HepG2 (cell line): ENCODE results near the gene SMC1B. TPM values are rescaled to one million over a fixed set of nuclear protein-coding genes. Genes with fewer than 3 reads are reported as not detected.

ENCODE experiments used
- ATAC-seq: fragments of 200-7000 bp; cut with Tn5 transposase; 3 replicates; pipeline ENCODE4 v1.9.1; 2020; ENCODE audit warnings: mild to moderate bottlenecking, moderate library complexity
- BruUV-seq: library from RNA; stranded (reverse); fragments of 400-500 nt; replicated peaks from 2 replicates; lab custom pipeline; 2021; lab: Mats Ljungman, UMichigan
- CTCF ChIA-PET: fragments of 300-600 bp; formaldehyde crosslinking; extraction: SDS; loops from one replicate; lab custom pipeline; 2021; ENCODE audit warnings: low total read pairs, inconsistent platforms, low intra/inter-chr PET ratio; lab: Yijun Ruan, JAX
- POLR2A ChIA-PET: fragments of 350-600 bp; sonication (Branson Sonifier 250); formaldehyde crosslinking; loops from one replicate; lab custom pipeline; 2020; ENCODE audit warnings: antibody characterized with exemption, inconsistent platforms; lab: Yijun Ruan, JAX
- DNase-seq: peaks from one replicate; pipeline ENCODE4 v3.0.0-alpha.2; 2015; ENCODE audit warnings: low spot score
- FAIRE-seq: peaks from 3 replicates; lab custom pipeline; 2011; peaks lifted over from hg19 to GRCh38; lab: Jason Lieb, UNC
- H2AFZ ChIP-seq: one replicate; pipeline ENCODE4 v1.6.1; 2011; ENCODE audit warnings: low read length, inconsistent platforms
- H3K27ac ChIP-seq: fragments of 300-600 bp; 3 replicates; pipeline ENCODE4 v1.8.0; 2011; ENCODE audit warnings: mixed run types, mild to moderate bottlenecking, mixed read lengths, low read length, inconsistent platforms; ENCODE audit not compliant: insufficient read depth; ENCODE audit errors: extremely low read length
- H3K27me3 ChIP-seq, 2 experiments: fragments of 200-600 bp in 1 of 2; 2 replicates in 1 of 2; 3 replicates in 1 of 2; pipeline versions ENCODE4 v1.6.0 to v1.8.0; 2011; ENCODE audit warnings: low read length in 2 of 2, mild to moderate bottlenecking in 2 of 2, moderate library complexity in 2 of 2, inconsistent platforms in 1 of 2; ENCODE audit not compliant: insufficient read depth in 2 of 2, control insufficient read depth in 1 of 2
- H3K36me3 ChIP-seq, 2 experiments: fragments of 200-600 bp in 1 of 2; replicated peaks in 1 of 2; 2 replicates in 1 of 2; 3 replicates in 1 of 2; pipeline versions ENCODE4 v1.5.1 to v1.8.0; 2011; ENCODE audit warnings: low read length in 2 of 2, inconsistent platforms in 1 of 2; ENCODE audit not compliant: insufficient read depth in 2 of 2, control insufficient read depth in 1 of 2
- H3K4me1 ChIP-seq: 2 replicates; pipeline ENCODE4 v1.5.1; 2012; ENCODE audit warnings: low read length, inconsistent platforms; ENCODE audit not compliant: insufficient read depth
- H3K4me2 ChIP-seq: 2 replicates; pipeline ENCODE4 v1.6.0; 2011; ENCODE audit warnings: low read depth, low read length, inconsistent platforms
- H3K4me3 ChIP-seq, 3 experiments: fragments of 200-600 bp in 1 of 3; sonication (generic), shearing (Covaris generic) in 1 of 3; replicated peaks in 1 of 3; 2 replicates each; pipeline ENCODE4 v1.5.1; 2011 to 2016; ENCODE audit warnings: low read length in 3 of 3, inconsistent platforms in 2 of 3, low read depth in 2 of 3, mild to moderate bottlenecking in 2 of 3, control low read depth in 1 of 3, mixed read lengths in 1 of 3; ENCODE audit not compliant: insufficient read depth in 1 of 3
- H3K79me2 ChIP-seq: one replicate; pipeline ENCODE4 v1.6.1; 2011; ENCODE audit warnings: low read length, inconsistent platforms; ENCODE audit not compliant: insufficient read depth
- H3K9ac ChIP-seq: 2 replicates; pipeline ENCODE4 v1.6.0; 2011; ENCODE audit warnings: mild to moderate bottlenecking, low read depth, low read length, inconsistent platforms; ENCODE audit not compliant: insufficient read depth
- H3K9me3 ChIP-seq: 2 replicates; pipeline ENCODE4 v1.5.1; 2012; ENCODE audit warnings: mild to moderate bottlenecking, low read length
- H4K20me1 ChIP-seq: 2 replicates; pipeline ENCODE4 v1.6.0; 2011; ENCODE audit warnings: inconsistent platforms, mild to moderate bottlenecking, low read length, moderate library complexity; ENCODE audit not compliant: insufficient read depth
- ARHGAP35 ChIP-seq: sonication (generic); formaldehyde crosslinking; IDR thresholded peaks from 2 replicates; pipeline ENCODE4 v1.9.0; 2022; ENCODE audit warnings: mild to moderate bottlenecking, inconsistent platforms, moderate library complexity, missing genetic modification reagents, borderline replicate concordance
- FOXK2 ChIP-seq: fragments of 450-650 bp; IDR thresholded peaks from 2 replicates; pipeline ENCODE4 v1.6.1; 2016
- NFIC ChIP-seq: IDR thresholded peaks from 2 replicates; pipeline ENCODE4 v1.6.1; 2012; ENCODE audit warnings: mild to moderate bottlenecking, low read length, inconsistent platforms
- SMARCC2 ChIP-seq: fragments of 450-650 bp; IDR thresholded peaks from 2 replicates; pipeline ENCODE4 v1.6.1; 2017; ENCODE audit warnings: antibody characterized with exemption, mild to moderate bottlenecking
- WGBS: methylation state at CpG from one replicate; pipeline ENCODE4 v1.1.6; 2017; ENCODE audit warnings: low lambda C conversion rate; 5-methylcytosine and 5-hydroxymethylcytosine counted together
- in situ Hi-C: cut with HindIII; loops from 2 replicates; pipeline ENCODE4 v1.10.0; 2017; ENCODE audit warnings: low pct_unique_long_range_greater_than_20kb; ENCODE audit not compliant: extremely low pct_ligation_motif_present
- intact Hi-C: fragments of 100-400 bp; cut with micrococcal nuclease; formaldehyde crosslinking; loops from one replicate; pipeline ENCODE4 v1.10.0; 2022; ENCODE audit not compliant: unreplicated experiment
- polyA plus RNA-seq, 8 experiments: library from polyadenylated mRNA; depleted of rRNA in 3 of 8; stranded (reverse) in 7 of 8; unstranded in 1 of 8; fragments of >200 nt; fragmentation: Illumina TruSeq in 4 of 8; extraction: Trizol in 4 of 8; gene quantifications; 2 replicates each; pipeline versions ENCODE4 v1.2.1 to v1.2.3, GENCODE V29; 2011 to 2016; ENCODE audit warnings: low read depth in 4 of 8, missing spikeins in 1 of 8, mixed read lengths in 1 of 8; ENCODE audit not compliant: insufficient read depth in 1 of 8
- total RNA-seq, 5 experiments: library from RNA; depleted of rRNA; stranded (reverse); fragments of >200 nt; fragmentation: Illumina TruSeq; extraction: Trizol; gene quantifications; 2 replicates each; pipeline ENCODE4 v1.2.3, GENCODE V29; 2016; ENCODE audit warnings: low read depth in 1 of 5
- TF ChIP-seq, protein P1 (sequence below): sonication (generic); formaldehyde crosslinking; IDR thresholded peaks from 2 replicates; pipeline ENCODE4 v1.4.0; 2020; ENCODE audit warnings: missing genetic modification reagents

Gene SMC1B
- total and polyA plus RNA-seq, 2 of the 13 experiments (the other 11 are each of a cell fraction or from before 2014, with no cell fraction given), result not detected

DNA sequence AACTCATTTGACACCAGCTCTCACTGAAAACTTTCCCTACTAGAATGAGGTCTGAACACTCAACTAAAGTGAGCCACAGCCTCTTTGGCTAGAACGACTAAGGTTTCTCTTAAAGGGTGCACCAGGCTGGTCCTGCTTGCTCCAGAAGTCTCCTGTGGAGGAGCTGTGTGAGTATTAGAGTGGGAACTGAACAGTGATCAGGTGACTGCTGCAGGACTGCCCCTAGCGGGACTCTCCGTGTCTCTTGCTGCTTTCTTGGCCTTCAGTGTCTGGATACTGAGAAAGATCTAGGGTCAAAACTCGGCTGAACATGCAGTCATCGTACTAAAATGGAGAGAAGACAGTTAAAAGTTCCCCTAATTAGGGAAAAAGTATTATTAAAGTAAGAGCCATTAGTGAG is 69.1 kb downstream of the SMC1B start:
- no peaks in the 10 kb centered on the region for H3K9me3 ChIP-seq
- H3K4me1 ChIP-seq, result 0 out of 2 replicates have a peak, but pooled peaks cover 6% of the 10 kb centered on the region
- H4K20me1 ChIP-seq, result no peaks in the 10 kb centered on the region
- no peak overlapping the region for H3K27ac ChIP-seq
- H3K27me3 ChIP-seq, result no peaks in the 10 kb centered on the region
- H3K4me2 ChIP-seq, result no peak overlapping the region
- H3K9ac ChIP-seq, result no peak overlapping the region
- no TSS peak for BruUV-seq
- TF ChIP-seq NFIC (no peak), FOXK2 (no peak), SMARCC2 (no peak)
- ChIA-PET CTCF (no interaction called here), POLR2A (no interaction called here)
- in situ Hi-C loops (no loop called here), intact Hi-C loops (no loop called here)
- no peak overlapping the region for H3K4me3 ChIP-seq
- no peak for FAIRE-seq
- WGBS, result 89% methylated on average over 5 of the region's 5 CpGs
- DNase-seq, result no peak
- peak; percentile 35; the same call in 1 of the 3 replicates for ATAC-seq
- H3K79me2 ChIP-seq, result no peaks in the 10 kb centered on the region
- H2AFZ ChIP-seq, result no peak overlapping the region
- H3K36me3 ChIP-seq, result peaks cover 7 to 26% of the 10 kb centered on the region in 2 experiments

DNA sequence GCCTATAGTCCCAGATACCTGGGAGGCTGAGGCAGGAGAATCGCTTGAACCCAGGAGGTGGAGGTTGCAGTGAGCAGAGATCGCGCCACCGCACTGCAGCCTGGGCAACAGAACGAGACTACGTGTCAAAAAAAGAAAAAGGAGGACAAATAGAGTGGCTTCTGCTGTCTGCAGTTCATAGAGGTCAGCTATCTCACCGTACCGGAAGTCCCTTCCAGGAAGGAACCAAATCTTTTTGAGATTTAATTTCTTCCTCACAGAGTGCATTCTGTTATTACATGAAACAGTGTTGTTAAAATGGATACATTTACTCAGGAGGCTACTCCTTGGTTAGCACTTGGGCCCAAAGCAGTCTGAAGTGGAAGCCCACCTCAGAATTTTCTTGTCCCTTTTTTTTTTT is 70.3 kb downstream of the SMC1B start:
- Histone ChIP-seq H2AFZ (no peak overlapping the region), H3K4me1 (0 out of 2 replicates have a peak, but pooled peaks cover 6% of the 10 kb centered on the region), H3K4me2 (no peak overlapping the region), H3K79me2 (no peaks in the 10 kb centered on the region), H3K9me3 (no peaks in the 10 kb centered on the region), H3K36me3 (peaks cover 7 to 29% of the 10 kb centered on the region in 2 experiments), H3K9ac (no peak overlapping the region), H3K27ac (no peak overlapping the region), H3K4me3 (no peak overlapping the region), H3K27me3 (no peaks in the 10 kb centered on the region), H4K20me1 (no peaks in the 10 kb centered on the region)
- POLR2A ChIA-PET, result no interaction called here
- CTCF ChIA-PET, result no interaction called here
- ATAC-seq, result no peak
- intact Hi-C loops (no loop called here), in situ Hi-C loops (no loop called here)
- WGBS, result 99% methylated on average over 8 of the region's 8 CpGs
- no TSS peak for BruUV-seq
- no peak for FAIRE-seq
- TF ChIP-seq ARHGAP35 (CRISPR knock-in tag), result no peak
- TF ChIP-seq, protein P1, sequence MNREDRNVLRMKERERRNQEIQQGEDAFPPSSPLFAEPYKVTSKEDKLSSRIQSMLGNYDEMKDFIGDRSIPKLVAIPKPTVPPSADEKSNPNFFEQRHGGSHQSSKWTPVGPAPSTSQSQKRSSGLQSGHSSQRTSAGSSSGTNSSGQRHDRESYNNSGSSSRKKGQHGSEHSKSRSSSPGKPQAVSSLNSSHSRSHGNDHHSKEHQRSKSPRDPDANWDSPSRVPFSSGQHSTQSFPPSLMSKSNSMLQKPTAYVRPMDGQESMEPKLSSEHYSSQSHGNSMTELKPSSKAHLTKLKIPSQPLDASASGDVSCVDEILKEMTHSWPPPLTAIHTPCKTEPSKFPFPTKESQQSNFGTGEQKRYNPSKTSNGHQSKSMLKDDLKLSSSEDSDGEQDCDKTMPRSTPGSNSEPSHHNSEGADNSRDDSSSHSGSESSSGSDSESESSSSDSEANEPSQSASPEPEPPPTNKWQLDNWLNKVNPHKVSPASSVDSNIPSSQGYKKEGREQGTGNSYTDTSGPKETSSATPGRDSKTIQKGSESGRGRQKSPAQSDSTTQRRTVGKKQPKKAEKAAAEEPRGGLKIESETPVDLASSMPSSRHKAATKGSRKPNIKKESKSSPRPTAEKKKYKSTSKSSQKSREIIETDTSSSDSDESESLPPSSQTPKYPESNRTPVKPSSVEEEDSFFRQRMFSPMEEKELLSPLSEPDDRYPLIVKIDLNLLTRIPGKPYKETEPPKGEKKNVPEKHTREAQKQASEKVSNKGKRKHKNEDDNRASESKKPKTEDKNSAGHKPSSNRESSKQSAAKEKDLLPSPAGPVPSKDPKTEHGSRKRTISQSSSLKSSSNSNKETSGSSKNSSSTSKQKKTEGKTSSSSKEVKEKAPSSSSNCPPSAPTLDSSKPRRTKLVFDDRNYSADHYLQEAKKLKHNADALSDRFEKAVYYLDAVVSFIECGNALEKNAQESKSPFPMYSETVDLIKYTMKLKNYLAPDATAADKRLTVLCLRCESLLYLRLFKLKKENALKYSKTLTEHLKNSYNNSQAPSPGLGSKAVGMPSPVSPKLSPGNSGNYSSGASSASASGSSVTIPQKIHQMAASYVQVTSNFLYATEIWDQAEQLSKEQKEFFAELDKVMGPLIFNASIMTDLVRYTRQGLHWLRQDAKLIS (CRISPR knock-in tag), result no peak
- no peak for DNase-seq
